SK-MEL-5 (cell line): ENCODE data around the gene DMD. TPM values are rescaled to one million over a fixed set of nuclear protein-coding genes. Genes with fewer than 3 reads are reported as not detected.
A peak's percentile ranks its signal among the peaks of the same experiment; 100 is the strongest.

ENCODE experiments used
- DNase-seq: peaks from one replicate; pipeline ENCODE4 v3.0.0-alpha.2; 2016; ENCODE audit warnings: low read depth, low spot score
- in situ Hi-C: cut with HindIII; loops from 2 replicates; pipeline ENCODE4 v1.10.0; 2016; ENCODE audit warnings: low sequenced_read_pairs, high pct_unique_total_duplicates, low pct_unique_long_range_greater_than_20kb
- total RNA-seq: library from RNA; depleted of rRNA; stranded (reverse); fragments of >200 nt; shearing (Covaris generic); gene quantifications from 2 replicates; pipeline ENCODE4 v1.2.3, GENCODE V29; 2014

The DMD gene
- total RNA-seq, 1 experiment from 2014 or later, result 12.9 TPM

GRCh38 chrX:32948130-32948529 lies 263.2 kb downstream of the DMD start:
- in situ Hi-C loops, result no loop called here
- no peak for DNase-seq

- in situ Hi-C loops, result no loop called here
- DNase-seq, result no peak
Observed at GRCh38 chrX:32937043-32937442, 274.3 kb downstream of the DMD start.

GRCh38 chrX:32933548-32933947 lies 277.8 kb downstream of the DMD start:
- no peak for DNase-seq
- in situ Hi-C loops, result no loop called here

- no peak for DNase-seq
- in situ Hi-C loops, result no loop called here
Observed at GRCh38 chrX:32929040-32929439, 282.3 kb downstream of the DMD start.

GRCh38 chrX:32896088-32896487 lies 315.3 kb downstream of the DMD start:
- DNase-seq, result no peak
- in situ Hi-C loops, result no loop called here

- in situ Hi-C loops, result no loop called here
- DNase-seq, result no peak
Observed at GRCh38 chrX:32894679-32895078, 316.7 kb downstream of the DMD start.

GRCh38 chrX:32893751-32894150 lies 317.6 kb downstream of the DMD start:
- DNase-seq, result no peak
- in situ Hi-C loops, result no loop called here

- in situ Hi-C loops, result no loop called here
- DNase-seq, result no peak
Observed at GRCh38 chrX:32877592-32877991, 333.8 kb downstream of the DMD start.

GRCh38 chrX:32874839-32875238 lies 336.5 kb downstream of the DMD start:
- no peak for DNase-seq
- in situ Hi-C loops, result no loop called here

GRCh38 chrX:32873786-32874185 lies 337.6 kb downstream of the DMD start:
- in situ Hi-C loops, result no loop called here
- DNase-seq, result no peak

- peak; percentile 66 for DNase-seq
- in situ Hi-C loops, result no loop called here
Observed at GRCh38 chrX:32871636-32872035, 339.7 kb downstream of the DMD start.

GRCh38 chrX:32868524-32868895 lies 342.8 kb downstream of the DMD start:
- in situ Hi-C loops, result no loop called here

GRCh38 chrX:32867781-32868523 lies 343.4 kb downstream of the DMD start:
- DNase-seq, result no peak
- in situ Hi-C loops, result no loop called here

More at GRCh38 chrX:32868524-32868895, 342.8 kb downstream of the DMD start:
- DNase-seq, result no peak

- DNase-seq, result no peak
- in situ Hi-C loops, result no loop called here
Observed at GRCh38 chrX:32852203-32852602, 359.1 kb downstream of the DMD start.

- in situ Hi-C loops, result no loop called here
- DNase-seq, result no peak
Observed at GRCh38 chrX:32851556-32851955, 359.8 kb downstream of the DMD start.

- in situ Hi-C loops, result no loop called here
- DNase-seq, result no peak
Observed at GRCh38 chrX:32847921-32848320, 363.4 kb downstream of the DMD start.

- DNase-seq, result peak; percentile 0
- in situ Hi-C loops, result no loop called here
Observed at GRCh38 chrX:32842053-32842452, 369.3 kb downstream of the DMD start.

GRCh38 chrX:32839781-32840180 lies 371.6 kb downstream of the DMD start:
- in situ Hi-C loops, result no loop called here
- no peak for DNase-seq

- in situ Hi-C loops, result no loop called here
- DNase-seq, result no peak
Observed at GRCh38 chrX:32825009-32825408, 386.3 kb downstream of the DMD start.

GRCh38 chrX:32804034-32804433 lies 407.3 kb downstream of the DMD start:
- in situ Hi-C loops, result no loop called here
- no peak for DNase-seq
